ENCODE results near the gene PRSS38. TPM values are rescaled to one million over a fixed set of nuclear protein-coding genes. Genes with fewer than 3 reads are reported as not detected.

PRSS38 gene
- polyA plus RNA-seq, 3 donors = not detected

- peaks cover 11% of the 10 kb centered on the region for H3K4me1 Mint-ChIP-seq
- Histone ChIP-seq H3K9ac (ENCODE audit: insufficient read depth, low read length, poor library complexity, severe bottlenecking) (no peak overlapping the region), H3K27ac (ENCODE audit: low read depth in 1 of 2, low read length in 2 of 2) (no peak overlapping the region), H2AFZ (ENCODE audit: insufficient read depth, low read depth, low read length, poor library complexity, severe bottlenecking) (no peak overlapping the region), H4K20me1 (ENCODE audit: insufficient read depth, low read length) (no peaks in the 10 kb centered on the region), H3K36me3 (replicated peaks in 1 of 2; ENCODE audit: control insufficient read depth in 1 of 2, insufficient read depth in 2 of 2, low read length in 2 of 2) (no peaks in the 10 kb centered on the region), H3K27me3 (ENCODE audit: control insufficient read depth in 2 of 2, insufficient read depth in 2 of 2, low read length in 2 of 2) (no peaks in the 10 kb centered on the region), H3K79me2 (ENCODE audit: insufficient read depth, low read length) (no peaks in the 10 kb centered on the region), H3K4me1 (ENCODE audit: control insufficient read depth in 1 of 2, insufficient read depth in 2 of 2, low read length in 2 of 2) (no peaks in the 10 kb centered on the region), H3K4me3 (replicated peaks in 1 of 3; ENCODE audit: low read depth in 2 of 3, low read length in 3 of 3) (no peak overlapping the region), H3K4me2 (replicated peaks; ENCODE audit: extremely low read depth, low read length, poor library complexity, severe bottlenecking) (no peak overlapping the region), H3K9me3 (replicated peaks in 1 of 2; ENCODE audit: control insufficient read depth in 1 of 2, insufficient read depth in 1 of 2, low read length in 2 of 2) (peaks cover 0 to 15% of the 10 kb centered on the region in 2 donors)
- intact Hi-C loops (cut with micrococcal nuclease) = no loop called here
- WGBS (ENCODE audit: insufficient coverage) = 4% methylated on average over 3 of the region's 5 CpGs
- H3K9me3 Mint-ChIP-seq = peaks cover 7 to 33% (median 23%) of the 10 kb centered on the region in 7 donors
- peaks cover 3 to 7% (median 3%) of the 10 kb centered on the region in 3 donors for H3K27me3 Mint-ChIP-seq (ENCODE audit: low read depth in 3 of 3)
- H3K27ac Mint-ChIP-seq = no peak overlapping the region
- TF ChIP-seq CTCF (IDR thresholded peaks at IDR 0.05) = no peak
- H3K4me3 Mint-ChIP-seq = no peak overlapping the region
- DNase-seq = no peak
- no peaks in the 10 kb centered on the region for H3K36me3 Mint-ChIP-seq
Observed at GRCh38 chr1:227869279-227869842, 53.9 kb downstream of the PRSS38 start.

DNA sequence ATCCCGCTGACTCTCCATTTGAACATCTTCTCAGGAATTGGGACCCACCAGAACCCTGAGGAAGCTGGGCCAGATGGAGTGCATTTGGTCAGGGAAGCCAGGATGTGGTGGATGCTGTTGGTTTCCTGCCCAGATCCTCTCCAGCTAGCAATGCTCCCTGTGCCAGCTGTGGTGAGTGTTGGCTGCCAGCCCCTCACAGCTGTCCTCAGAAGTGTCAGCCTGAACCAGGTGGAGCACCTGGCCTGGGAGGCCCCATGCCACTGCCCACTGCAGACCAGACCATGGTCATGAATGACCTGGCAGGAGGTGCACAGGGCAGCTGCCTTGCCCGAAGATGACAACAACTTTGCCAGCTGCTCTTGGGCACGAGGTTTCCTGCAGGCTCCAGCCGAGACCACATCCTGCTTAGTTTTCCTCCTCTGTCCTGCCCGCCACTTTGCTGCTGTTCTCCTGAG is 54.4 kb downstream of the PRSS38 start:
- no peaks in the 10 kb centered on the region for H3K36me3 ChIP-seq (replicated peaks in 1 of 2; ENCODE audit: control insufficient read depth in 1 of 2, insufficient read depth in 2 of 2, low read length in 2 of 2)
- peaks cover 3 to 7% (median 5%) of the 10 kb centered on the region in 3 donors for H3K27me3 Mint-ChIP-seq (ENCODE audit: low read depth in 3 of 3)
- intact Hi-C loops (cut with micrococcal nuclease) = no loop called here
- no peak overlapping the region for H3K4me2 ChIP-seq (replicated peaks; ENCODE audit: extremely low read depth, low read length, poor library complexity, severe bottlenecking)
- H3K9ac ChIP-seq (ENCODE audit: insufficient read depth, low read length, poor library complexity, severe bottlenecking) = no peak overlapping the region
- TF ChIP-seq CTCF (IDR thresholded peaks at IDR 0.05) = no peak
- H3K4me3 ChIP-seq (replicated peaks in 1 of 3; ENCODE audit: low read depth in 2 of 3, low read length in 3 of 3) = no peak overlapping the region
- H4K20me1 ChIP-seq (ENCODE audit: insufficient read depth, low read length) = no peaks in the 10 kb centered on the region
- peaks cover 0 to 15% of the 10 kb centered on the region in 2 donors for H3K9me3 ChIP-seq (replicated peaks in 1 of 2; ENCODE audit: control insufficient read depth in 1 of 2, insufficient read depth in 1 of 2, low read length in 2 of 2)
- no peaks in the 10 kb centered on the region for H3K36me3 Mint-ChIP-seq
- WGBS (ENCODE audit: insufficient coverage) = 0% methylated on average over 3 of the region's 5 CpGs
- no peak overlapping the region for H3K27ac ChIP-seq (ENCODE audit: low read depth in 1 of 2, low read length in 2 of 2)
- no peaks in the 10 kb centered on the region for H3K4me1 ChIP-seq (ENCODE audit: control insufficient read depth in 1 of 2, insufficient read depth in 2 of 2, low read length in 2 of 2)
- no peak overlapping the region for H2AFZ ChIP-seq (ENCODE audit: insufficient read depth, low read depth, low read length, poor library complexity, severe bottlenecking)
- DNase-seq = no peak
- H3K79me2 ChIP-seq (ENCODE audit: insufficient read depth, low read length) = no peaks in the 10 kb centered on the region
- H3K9me3 Mint-ChIP-seq = peaks cover 8 to 35% (median 21%) of the 10 kb centered on the region in 7 donors
- H3K4me3 Mint-ChIP-seq = no peak overlapping the region
- H3K27ac Mint-ChIP-seq = no peak overlapping the region
- no peaks in the 10 kb centered on the region for H3K27me3 ChIP-seq (ENCODE audit: control insufficient read depth in 2 of 2, insufficient read depth in 2 of 2, low read length in 2 of 2)
- H3K4me1 Mint-ChIP-seq = peaks cover 11% of the 10 kb centered on the region

Measured in CD14-positive monocyte (primary cell).